Mesenteric fat pad (tissue), 1 donor: ENCODE results near the gene SLC41A2. TPM values are rescaled to one million over a fixed set of nuclear protein-coding genes. Genes with fewer than 3 reads are reported as not detected.

Experiments used
- DNase-seq: peaks from one replicate; pipeline ENCODE4 v3.0.0-alpha.2; 2020; ENCODE audit warnings: low spot score
- total RNA-seq: library from RNA; stranded (reverse); fragmentation: NEBNext Ultra II Directional; extraction: Animal tissue kit (Norgen Biotek cat#: 25700); gene quantifications from one replicate; pipeline ENCODE4 v1.2.1, GENCODE V29; 2021
- donor health status: DM: yes; HTN: yes; CAD: no.

The SLC41A2 gene
- total RNA-seq, 1 donor from 2014 or later, result 36.5 TPM

- no peak for DNase-seq
Observed at GRCh38 chr12:104930388-104931326, 27.4 kb downstream of the SLC41A2 start.

- no peak for DNase-seq
Observed at GRCh38 chr12:104929977-104930376, 28.1 kb downstream of the SLC41A2 start.

GRCh38 chr12:104929368-104929767 is 28.7 kb downstream of the SLC41A2 start:
- DNase-seq, result no peak

- DNase-seq, result no peak
Observed at GRCh38 chr12:104928036-104928745, 29.9 kb downstream of the SLC41A2 start.

- DNase-seq, result no peak
Observed at GRCh38 chr12:104925501-104925900, 32.6 kb downstream of the SLC41A2 start.

GRCh38 chr12:104921340-104921739 is 36.8 kb downstream of the SLC41A2 start:
- no peak for DNase-seq

- no peak for DNase-seq
Observed at GRCh38 chr12:104911942-104912341, 46.1 kb downstream of the SLC41A2 start.

- no peak for DNase-seq
Observed at GRCh38 chr12:104910196-104910840, 47.8 kb downstream of the SLC41A2 start.

GRCh38 chr12:104909761-104910160 is 48.3 kb downstream of the SLC41A2 start:
- no peak for DNase-seq

Other genes starting within 250 kb of the SLC41A2 start
- 20.8 TPM for gene NOPCHAP1, start 28.0 kb upstream of the SLC41A2 start, total RNA-seq
- 21.1 TPM for gene ALDH1L2, start 126.2 kb upstream of the SLC41A2 start, total RNA-seq
- gene WASHC4, start 149.4 kb upstream of the SLC41A2 start, total RNA-seq, result 62.3 TPM